ENCODE results near the gene CEMIP.
A peak's percentile ranks its signal among the peaks of the same experiment; 100 is the strongest.

Gene CEMIP

DNA sequence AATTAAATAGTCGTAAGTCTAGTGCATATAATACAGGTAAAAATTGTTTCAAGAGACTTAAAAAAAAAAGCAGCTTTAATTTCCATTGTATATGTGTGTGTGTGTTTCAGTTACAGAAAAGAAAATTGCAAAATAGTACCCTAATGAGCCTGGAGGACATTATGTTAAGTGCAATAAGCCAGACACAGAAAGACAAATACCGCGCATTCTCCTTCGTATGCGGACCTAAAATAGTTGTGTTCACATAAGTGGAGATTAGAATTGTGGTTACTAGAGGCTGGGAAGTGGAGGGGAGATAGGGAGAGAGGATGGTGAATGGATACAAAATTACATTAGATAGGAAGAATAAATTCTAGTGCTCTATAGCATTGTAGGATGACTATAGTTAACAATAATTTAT is 206.8 kb downstream of the CEMIP start:
- DNase-seq (ENCODE audit: low spot score) = no peak

DNA sequence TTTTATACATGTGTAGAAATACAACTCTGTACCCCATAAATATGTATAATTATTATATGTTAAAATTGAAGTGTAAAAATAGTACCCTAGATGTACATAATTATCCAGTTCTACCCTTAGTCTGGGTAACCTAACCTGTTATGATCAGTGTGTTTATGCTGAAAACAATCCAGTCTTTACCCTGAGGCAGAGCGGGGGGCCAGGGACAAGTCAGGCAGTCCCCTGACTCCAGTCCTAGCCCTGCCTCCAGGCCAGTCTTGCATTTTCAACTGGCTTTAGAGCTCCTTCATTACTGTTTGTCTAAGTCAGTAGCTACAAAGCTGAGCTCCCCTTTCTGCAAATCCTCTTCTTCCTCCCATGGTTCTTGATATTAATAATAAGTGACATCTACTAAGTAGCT is 207.3 kb downstream of the CEMIP start:
- DNase-seq (ENCODE audit: low spot score) = no peak

DNA sequence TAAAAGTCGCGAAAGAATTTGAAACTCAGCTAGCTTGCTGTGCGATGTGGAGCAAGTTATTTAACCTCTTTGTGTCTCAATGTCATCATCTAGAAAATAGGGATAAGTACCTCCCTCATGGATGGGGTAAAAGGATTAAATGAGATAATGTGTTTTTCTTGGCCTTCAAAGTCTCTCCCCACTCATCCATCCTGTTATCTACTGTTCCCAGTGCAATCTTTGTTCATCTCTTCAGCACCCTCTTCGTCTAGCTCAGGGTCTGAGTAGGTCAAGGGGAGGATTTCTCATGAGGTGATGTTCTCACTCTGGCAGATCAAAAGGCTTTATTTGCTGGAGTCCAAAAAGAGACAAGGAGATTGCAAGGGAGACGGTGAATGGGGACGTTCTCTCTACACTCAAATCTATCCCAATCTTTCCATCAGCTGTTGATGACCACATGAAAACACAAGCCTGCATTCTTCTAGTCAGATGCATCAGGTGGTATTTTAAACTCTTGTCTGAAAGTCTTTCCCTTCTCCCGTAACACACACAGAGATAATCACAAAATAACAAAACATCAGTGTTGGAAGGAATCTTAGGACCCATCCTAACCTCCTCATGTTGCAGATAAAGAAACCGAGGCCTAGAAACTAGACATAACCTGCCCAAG is 209.1 kb downstream of the CEMIP start:
- no peak for DNase-seq (ENCODE audit: low spot score)

DNA sequence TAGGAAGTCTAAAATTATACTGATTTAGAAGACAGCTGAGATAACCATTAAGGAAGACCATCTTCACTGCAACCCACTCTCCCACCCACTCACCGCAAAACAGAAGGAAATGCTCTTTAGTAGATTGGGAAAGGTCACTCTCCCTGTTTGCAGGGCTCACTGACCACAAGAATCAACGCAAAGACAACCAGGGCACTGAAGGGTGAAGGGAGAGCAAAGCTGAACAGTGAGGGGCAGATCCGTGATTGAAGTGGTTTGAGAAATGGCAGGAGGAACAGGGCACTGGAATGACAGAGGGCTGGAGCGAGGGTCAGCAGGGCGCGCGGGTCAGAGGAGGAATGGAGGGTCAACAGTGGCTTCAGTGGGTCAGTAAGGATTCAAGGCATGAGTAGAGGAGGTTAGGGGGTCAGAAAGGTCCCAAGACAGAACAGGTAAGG is 209.9 kb downstream of the CEMIP start:
- DNase-seq (ENCODE audit: low spot score) = no peak

DNA sequence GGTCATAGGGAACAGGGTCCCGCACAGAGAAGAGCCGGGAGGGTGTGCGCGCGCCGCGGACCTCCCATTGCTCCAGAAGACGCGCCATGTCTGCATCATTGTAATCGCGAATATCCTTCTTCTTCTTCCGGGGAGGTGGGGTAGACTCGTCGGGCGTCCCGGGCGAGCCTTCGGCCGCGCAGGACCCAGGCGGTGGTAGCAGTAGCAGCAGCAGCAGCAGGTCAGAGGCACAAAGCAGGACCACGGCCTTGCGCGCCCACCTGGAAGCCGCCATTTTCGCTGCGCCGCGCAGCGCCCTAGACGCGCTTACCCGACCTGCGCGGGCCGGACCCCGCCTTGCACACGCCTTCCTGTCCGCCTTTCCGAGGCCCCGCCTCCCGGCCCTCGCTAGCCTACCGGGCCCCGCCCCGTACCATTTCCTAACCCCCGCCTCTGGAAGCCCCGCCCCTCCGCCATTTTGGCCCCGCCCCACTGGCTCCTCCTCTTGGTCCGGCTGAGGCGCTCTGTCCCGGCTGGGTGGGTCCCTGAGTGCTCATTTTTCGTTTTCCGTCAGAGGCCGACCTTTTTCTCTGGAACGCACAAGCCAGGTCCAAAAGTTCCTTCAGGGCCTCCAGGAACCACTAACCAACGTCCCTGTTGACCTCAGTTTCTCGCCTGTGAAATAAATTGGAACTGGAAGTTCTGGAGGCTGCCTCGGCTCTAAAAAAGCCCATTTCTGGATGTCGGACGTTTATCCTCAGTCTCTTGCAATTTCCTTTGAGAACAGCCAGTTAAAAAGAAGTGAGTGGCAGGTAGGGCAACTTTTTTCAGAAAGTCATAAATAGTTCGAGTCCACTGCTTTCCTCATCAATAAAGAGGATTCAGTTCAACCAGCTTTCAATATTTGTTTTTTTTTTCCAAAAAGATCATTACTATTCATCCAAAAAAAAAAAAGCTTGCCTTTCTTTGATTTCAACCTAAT is 210.6 kb downstream of the CEMIP start, which contains the start of gene MESD:
Gene MESD (minus strand): TSS at position 302 of the 961 bp plus-strand sequence. CDS start 28 bp downstream, at position 274.
- peak; percentile 91 for DNase-seq (ENCODE audit: low spot score)

DNA sequence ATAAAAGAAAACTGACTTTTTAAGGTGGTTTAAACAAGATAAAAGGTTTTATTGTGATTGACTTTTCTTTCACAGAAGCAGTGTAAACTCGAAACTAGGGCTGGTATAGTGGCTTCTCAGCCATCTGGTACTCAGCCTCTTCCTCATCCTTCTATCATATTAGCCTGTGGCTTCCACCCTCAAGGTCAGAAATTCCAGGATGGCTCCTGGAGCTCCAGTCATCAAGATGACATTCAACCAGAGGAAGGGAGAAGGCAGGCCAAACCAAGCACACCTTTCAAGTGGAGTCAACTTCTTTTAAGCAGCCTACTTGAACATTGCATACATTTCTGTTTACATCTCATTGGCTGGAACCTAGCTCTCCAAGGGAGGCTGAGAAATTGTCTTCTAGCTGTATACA is 211.8 kb downstream of the CEMIP start:
- DNase-seq (ENCODE audit: low spot score) = no peak

DNA sequence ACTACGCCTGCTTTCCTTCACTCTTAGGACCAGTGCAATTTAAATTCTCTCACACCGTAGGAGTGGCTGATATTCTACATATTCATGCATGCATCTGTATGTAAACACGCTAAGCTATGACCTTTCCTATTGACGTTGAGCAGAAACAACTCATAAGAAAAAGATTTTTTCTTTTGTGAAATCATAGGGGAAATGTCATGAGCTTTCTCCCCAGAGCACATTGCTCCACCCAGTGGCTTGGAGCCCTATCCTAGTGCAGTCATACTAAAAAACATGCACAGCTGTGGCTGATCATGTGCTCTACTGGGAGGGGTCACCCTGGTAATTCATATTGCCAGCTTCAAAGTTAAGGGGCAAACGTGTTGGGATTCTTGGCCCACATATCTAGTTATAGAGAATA is 212.3 kb downstream of the CEMIP start:
- no peak for DNase-seq (ENCODE audit: low spot score)

DNA sequence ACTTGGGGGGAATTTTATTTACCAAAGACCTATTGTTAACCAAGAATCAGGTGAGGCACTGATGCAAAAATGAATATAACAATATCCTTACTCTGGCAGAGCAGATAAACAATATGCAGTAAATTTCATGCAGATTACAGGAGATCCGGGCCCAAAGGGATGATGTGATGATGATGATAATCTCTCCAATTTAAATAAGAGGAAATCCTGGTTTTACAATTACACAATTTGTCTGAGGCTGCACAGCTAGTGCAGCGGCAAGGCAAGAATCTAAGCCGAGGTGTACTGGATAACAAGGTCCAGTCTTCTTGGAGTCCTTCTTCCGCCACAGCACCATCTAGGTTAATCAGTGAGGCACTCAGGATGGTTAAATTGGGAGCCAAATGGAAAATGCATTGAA is 212.8 kb downstream of the CEMIP start:
- DNase-seq (ENCODE audit: low spot score) = no peak

DNA sequence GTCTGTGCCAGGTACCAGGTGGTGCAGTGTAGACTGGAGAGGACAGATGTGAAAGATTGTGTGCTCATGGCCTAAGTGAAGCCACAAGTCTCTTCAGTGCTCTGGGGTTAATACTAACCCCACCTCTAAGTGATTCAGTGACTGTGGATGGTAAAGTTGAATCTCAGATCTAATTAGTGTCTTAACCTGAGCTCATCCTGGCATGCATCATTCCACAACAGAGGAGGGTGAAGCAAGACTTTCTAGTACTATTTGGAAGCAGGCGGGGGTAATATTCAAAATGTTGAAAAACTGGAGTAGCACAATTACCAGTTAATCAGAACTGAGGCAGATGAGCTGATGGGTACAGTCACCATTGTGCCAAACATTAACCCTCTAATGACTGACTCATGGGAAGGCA is 213.3 kb downstream of the CEMIP start:
- DNase-seq (ENCODE audit: low spot score) = no peak

DNA sequence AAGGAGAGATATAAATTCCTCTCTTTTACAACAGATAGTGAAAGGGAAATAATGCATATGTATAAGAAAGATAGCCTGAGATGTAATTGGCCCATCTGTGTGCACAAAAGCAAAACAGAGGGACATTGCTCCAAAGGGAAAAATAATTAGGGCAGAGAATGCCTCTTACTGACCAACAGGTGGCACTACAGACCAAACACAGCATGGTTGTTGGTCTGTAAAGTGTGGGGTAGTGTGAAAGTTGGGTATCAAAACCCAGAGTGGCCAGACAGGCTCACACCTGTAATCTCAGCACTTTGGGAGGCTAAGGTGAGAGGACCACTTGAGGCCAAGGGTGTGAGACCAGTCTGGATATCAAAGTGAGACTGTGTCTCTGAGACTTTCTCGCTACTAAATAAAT is 217.1 kb downstream of the CEMIP start:
- no peak for DNase-seq (ENCODE audit: low spot score)

DNA sequence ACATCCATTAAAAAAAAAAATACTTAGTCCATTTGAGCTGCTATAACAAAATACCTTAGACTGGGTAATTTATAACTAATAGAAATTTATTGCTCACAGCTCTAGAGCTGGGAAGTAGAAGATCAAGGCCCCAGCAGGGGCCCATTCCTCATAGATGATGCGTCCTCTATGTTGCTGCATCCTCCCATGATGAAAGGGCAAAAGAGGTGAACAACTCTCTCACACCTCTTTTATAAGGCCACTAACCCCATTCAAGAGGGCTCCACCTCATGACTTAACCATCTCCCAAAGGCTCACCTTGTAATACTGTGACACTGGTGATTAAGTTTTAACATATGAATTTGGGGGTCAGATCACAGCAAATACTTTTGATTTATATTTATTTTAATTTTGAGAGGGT is 218.5 kb downstream of the CEMIP start:
- no peak for DNase-seq (ENCODE audit: low spot score)

DNA sequence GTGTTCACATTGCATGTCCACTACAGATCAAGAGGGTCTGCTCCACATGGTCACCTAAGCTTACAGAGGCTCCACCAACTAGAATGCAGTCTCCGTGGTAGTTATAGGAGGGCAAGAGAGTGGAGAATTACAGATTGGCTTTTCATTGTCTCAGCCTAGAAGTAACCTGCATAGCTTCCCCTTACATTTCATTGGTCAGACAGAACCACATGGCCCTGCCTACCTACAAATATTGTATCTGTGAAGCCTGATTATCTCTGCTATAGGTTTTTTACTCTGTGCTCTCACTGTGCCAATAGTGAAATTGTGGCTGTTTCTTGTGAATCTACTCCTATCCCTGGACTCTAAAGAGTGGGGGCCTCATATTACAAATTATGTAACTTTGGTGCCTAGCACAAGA is 219.1 kb downstream of the CEMIP start:
- no peak for DNase-seq (ENCODE audit: low spot score)

DNA sequence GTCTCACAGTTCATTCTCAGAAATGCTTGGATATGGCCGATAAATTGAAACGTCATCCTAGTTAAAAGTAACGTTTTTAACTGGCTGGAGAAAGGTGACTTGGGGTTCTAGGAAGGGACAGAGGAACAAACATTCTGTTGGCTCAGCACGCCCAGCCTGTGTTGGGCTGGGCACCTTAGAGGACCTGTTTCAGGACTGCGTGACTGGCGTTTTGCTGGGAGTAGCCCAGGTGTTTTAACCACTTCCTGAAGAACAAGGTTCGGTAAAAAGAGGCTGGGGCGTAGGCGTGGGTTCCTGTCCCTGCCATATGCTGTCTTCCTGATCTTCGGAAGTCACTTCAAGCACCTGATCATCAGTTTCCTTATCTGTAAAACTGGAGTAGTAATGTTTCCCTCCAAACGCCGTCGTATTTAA is 220.5 kb downstream of the CEMIP start:
- DNase-seq (ENCODE audit: low spot score) = no peak

DNA sequence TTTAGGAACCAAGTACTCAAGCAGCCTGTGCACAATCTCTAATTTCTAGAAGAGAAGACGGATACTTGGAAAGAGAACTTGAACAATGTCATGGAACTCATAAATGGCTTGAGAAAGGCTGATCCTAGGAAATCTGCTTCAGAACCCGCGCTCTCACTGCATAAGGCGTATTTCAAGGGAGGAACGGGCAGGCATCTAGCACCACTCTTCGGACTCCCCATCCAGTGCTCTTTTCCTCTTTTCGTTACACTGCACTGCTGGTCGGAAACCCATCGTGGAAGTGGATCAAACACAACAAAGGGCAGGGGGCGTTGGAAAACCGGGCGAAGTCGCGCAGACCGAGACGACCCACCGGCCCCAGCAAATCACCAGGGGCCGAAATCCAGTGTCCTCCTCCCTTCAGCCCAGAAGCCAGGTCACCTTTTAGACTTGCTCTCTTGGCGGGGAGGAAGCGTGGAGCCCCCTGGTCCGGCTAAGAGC is 221.0 kb downstream of the CEMIP start:
- no peak for DNase-seq (ENCODE audit: low spot score)

DNA sequence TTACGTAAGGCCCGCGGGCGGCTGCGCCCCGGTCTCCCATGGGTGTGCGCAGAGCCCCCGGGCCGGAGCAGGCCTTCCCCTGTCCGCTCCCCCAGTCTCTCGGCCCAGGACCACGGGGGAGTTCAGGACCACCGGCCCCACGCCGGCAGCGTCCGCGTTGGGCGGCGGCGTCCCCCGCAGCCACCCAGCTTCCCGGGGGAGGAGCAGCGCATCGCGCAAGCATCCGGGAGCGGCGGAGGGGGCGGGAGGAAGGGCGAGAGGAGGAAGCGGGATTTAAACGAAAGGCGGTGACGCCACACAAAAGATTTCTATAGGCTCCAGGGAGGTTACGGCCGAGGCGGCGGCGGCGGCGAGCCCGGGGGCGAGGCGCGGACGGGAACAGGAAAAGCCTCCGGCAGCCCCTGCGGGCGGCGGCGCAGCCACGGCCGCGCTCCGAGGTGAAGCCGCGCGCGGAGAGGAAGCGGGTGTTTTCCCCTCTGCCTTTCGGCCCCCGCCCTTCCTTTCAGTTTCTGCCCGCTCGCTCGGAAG is 221.5 kb downstream of the CEMIP start, which contains the start of gene TLNRD1:
Gene TLNRD1 (plus strand): TSS at position 300 of the 528 bp plus-strand sequence. CDS start 1,349 bp downstream, outside the sequence.
- peak; percentile 72 for DNase-seq (ENCODE audit: low spot score)
